ENCODE results near the gene ZNF254. TPM values are rescaled to one million over a fixed set of nuclear protein-coding genes. Genes with fewer than 3 reads are reported as not detected.

ZNF254 gene
- total and polyA plus RNA-seq, 7 donors: 1.2 to 7.0 (median 2.2) TPM

DNA sequence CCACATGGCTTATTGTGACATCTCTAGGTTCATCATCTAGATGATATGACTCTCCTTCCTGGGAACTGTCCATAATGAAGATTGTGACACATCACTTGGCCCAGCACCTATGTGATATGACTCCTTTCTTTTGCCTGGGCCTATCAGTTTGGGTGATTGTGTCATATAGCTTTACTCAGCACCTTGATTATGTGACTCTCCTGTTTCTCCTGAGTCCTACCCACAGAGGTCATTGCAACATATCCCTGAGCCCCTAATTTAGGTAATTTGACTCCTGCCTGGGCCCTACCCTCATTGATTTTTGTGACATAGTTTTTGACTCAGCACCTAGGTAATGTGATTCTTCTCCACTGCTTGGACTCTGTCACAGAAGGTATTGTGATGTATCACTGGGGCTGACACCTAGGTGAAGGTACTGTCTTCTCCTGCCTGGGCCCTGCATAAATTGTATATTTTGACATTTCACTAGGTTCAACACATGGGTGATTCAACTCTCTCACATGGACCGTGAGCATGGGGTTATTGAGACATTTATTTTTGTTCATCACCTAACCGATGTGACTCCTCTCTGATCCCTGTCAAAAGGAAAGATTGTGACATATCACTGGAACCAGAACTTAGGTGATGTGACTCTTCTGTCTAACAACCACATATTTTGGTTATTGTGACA, 26.2 kb upstream of the ZNF254 start:
- H3K4me1 ChIP-seq: no peaks in the 10 kb centered on the region
- no peaks in the 10 kb centered on the region for H3K27me3 ChIP-seq (ENCODE audit: insufficient read depth in 3 of 3, low read length in 2 of 3)
- DNase-seq (no peak), ATAC-seq (peak in 3 of 4 donors; percentile 34 to 75 (median 42))
- WGBS, 3 donors: 38 to 95% (median 92%) methylated on average over 2 of the region's 2 CpGs
- no peaks in the 10 kb centered on the region for H3K9me3 ChIP-seq
- intact Hi-C loops (cut with DNase I): no loop called here
- TF ChIP-seq, protein P1, sequence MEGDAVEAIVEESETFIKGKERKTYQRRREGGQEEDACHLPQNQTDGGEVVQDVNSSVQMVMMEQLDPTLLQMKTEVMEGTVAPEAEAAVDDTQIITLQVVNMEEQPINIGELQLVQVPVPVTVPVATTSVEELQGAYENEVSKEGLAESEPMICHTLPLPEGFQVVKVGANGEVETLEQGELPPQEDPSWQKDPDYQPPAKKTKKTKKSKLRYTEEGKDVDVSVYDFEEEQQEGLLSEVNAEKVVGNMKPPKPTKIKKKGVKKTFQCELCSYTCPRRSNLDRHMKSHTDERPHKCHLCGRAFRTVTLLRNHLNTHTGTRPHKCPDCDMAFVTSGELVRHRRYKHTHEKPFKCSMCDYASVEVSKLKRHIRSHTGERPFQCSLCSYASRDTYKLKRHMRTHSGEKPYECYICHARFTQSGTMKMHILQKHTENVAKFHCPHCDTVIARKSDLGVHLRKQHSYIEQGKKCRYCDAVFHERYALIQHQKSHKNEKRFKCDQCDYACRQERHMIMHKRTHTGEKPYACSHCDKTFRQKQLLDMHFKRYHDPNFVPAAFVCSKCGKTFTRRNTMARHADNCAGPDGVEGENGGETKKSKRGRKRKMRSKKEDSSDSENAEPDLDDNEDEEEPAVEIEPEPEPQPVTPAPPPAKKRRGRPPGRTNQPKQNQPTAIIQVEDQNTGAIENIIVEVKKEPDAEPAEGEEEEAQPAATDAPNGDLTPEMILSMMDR (IDR thresholded peaks at IDR 0.05): no peak
- no peak overlapping the region for H3K4me3 ChIP-seq
- H3K36me3 ChIP-seq (ENCODE audit: insufficient read depth in 1 of 2, low read depth in 1 of 2): peaks cover 3 to 10% of the 10 kb centered on the region in 2 donors
- H3K27ac ChIP-seq: no peak overlapping the region

DNA sequence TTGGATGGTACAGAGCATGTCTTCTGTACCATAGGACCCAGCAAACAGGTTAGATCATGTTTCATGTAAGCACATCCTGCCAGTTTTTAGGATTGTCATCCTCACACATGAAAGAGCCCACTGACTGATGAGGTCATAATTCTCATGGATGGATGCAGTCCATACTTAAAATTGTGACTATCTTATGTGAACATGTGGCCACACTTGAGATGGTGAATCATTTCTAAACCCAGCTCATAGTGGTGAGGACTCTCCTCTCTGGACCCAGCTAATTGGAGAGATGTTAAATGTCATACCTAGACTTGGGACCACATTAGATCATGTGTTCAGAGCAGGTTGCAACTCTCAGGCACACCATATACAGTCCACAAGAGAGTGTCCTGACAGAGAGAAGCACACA, 24.8 kb upstream of the ZNF254 start:
- peaks cover 3% of the 10 kb centered on the region in 2 donors for H3K36me3 ChIP-seq (ENCODE audit: insufficient read depth in 1 of 2, low read depth in 1 of 2)
- TF ChIP-seq, protein P1 (IDR thresholded peaks at IDR 0.05): no peak
- no peak for ATAC-seq

DNA sequence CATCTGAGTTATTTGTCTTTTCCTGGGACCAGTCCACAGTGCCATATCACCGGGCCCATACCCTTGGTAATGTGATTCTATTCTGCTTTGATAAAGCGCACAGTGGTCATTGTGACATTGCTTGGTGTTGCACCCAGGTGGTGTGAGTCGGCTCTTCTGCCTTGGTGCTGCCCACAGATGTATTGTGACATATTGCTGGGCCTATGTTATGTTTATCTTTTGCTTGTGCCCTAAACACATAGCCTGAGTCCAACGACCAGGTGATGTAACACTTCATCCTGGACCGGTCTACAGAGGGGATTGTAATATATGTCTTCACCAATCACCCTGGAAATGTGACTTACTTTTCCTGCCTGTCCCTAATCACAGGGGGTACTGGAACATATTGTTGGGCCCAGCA, 23.7 kb upstream of the ZNF254 start:
- H3K4me1 ChIP-seq: no peaks in the 10 kb centered on the region
- no peak overlapping the region for H3K4me3 ChIP-seq
- DNase-seq: no peak
- no peak overlapping the region for H3K27ac ChIP-seq
- intact Hi-C loops (cut with DNase I): no loop called here
- WGBS, 3 donors: 91 to 97% (median 96%) methylated on average over 5 of the region's 5 CpGs
- no peaks in the 10 kb centered on the region for H3K9me3 ChIP-seq
- H3K27me3 ChIP-seq (ENCODE audit: insufficient read depth in 3 of 3, low read length in 2 of 3): no peaks in the 10 kb centered on the region
- ATAC-seq: no peak
- peaks cover 3 to 7% of the 10 kb centered on the region in 2 donors for H3K36me3 ChIP-seq (ENCODE audit: insufficient read depth in 1 of 2, low read depth in 1 of 2)
- TF ChIP-seq, protein P1 (IDR thresholded peaks at IDR 0.05): no peak

More for the DNA sequence above, 24.8 kb upstream of the ZNF254 start:
- Histone ChIP-seq H3K27me3 (ENCODE audit: insufficient read depth in 3 of 3, low read length in 2 of 3) (no peaks in the 10 kb centered on the region), H3K4me1 (no peaks in the 10 kb centered on the region), H3K9me3 (no peaks in the 10 kb centered on the region), H3K27ac (no peak overlapping the region), H3K4me3 (no peak overlapping the region)
- no peak for DNase-seq
- intact Hi-C loops (cut with DNase I): no loop called here

DNA sequence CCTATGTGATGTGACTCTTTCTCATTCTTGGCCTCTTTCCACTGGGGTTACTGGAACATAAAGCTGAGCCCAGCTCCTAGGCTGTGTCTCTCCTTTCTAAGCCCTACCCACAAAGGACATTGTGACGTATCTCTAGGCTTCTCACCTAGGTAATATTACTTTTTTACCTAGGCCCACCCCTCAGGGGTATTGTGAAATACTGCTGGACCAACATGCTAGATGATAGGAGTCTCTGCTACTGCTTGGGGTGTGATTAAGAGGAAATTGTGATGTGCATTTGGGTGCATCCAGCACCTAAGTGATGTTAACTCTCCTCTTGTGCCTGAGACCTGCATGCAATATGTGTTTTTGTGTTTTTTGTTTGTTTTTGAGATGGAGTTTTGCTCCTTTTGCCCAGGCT, 22.8 kb upstream of the ZNF254 start:
- Histone ChIP-seq H3K4me1 (no peaks in the 10 kb centered on the region), H3K4me3 (no peak overlapping the region), H3K9me3 (no peaks in the 10 kb centered on the region), H3K27me3 (ENCODE audit: insufficient read depth in 3 of 3, low read length in 2 of 3) (no peaks in the 10 kb centered on the region), H3K27ac (no peak overlapping the region), H3K36me3 (ENCODE audit: insufficient read depth in 1 of 2, low read depth in 1 of 2) (peaks cover 3 to 7% of the 10 kb centered on the region in 2 donors)
- DNase-seq (no peak), ATAC-seq (no peak)
- WGBS, 3 donors: 65 to 92% (median 81%) methylated on average over 1 of the region's 1 CpG
- TF ChIP-seq, protein P1 (IDR thresholded peaks at IDR 0.05): no peak
- intact Hi-C loops (cut with DNase I): no loop called here

DNA sequence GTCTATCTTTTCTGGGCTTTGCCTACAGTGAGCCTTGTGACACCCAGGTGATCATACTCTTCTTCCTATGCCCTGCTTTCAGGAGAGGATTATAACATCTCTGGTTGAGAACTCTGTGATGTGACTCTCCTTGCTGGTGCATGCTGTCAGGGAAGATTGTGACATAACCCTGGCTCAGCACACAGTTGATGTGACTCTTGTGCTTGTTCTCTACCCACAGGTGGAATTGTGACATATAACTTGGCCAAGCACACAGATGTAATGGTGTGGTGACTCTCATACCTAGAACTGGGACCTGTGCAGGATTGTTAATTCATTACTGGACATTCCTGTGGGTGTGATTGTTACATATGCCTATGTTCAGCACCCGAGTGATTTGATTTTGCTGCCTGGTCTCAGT, 21.7 kb upstream of the ZNF254 start:
- ATAC-seq (peak in 1 of 4 donors; percentile 33), DNase-seq (no peak)
- no peaks in the 10 kb centered on the region for H3K9me3 ChIP-seq
- intact Hi-C loops (cut with DNase I): no loop called here
- no peaks in the 10 kb centered on the region for H3K4me1 ChIP-seq
- H3K36me3 ChIP-seq (ENCODE audit: insufficient read depth in 1 of 2, low read depth in 1 of 2): peaks cover 0 to 7% of the 10 kb centered on the region in 2 donors
- TF ChIP-seq, protein P1 (IDR thresholded peaks at IDR 0.05): no peak
- H3K27me3 ChIP-seq (ENCODE audit: insufficient read depth in 3 of 3, low read length in 2 of 3): no peaks in the 10 kb centered on the region
- 46 to 96% (median 79%) methylated on average over 1 of the region's 1 CpG for WGBS, 3 donors
- H3K4me3 ChIP-seq: no peak overlapping the region
- no peak overlapping the region for H3K27ac ChIP-seq

Data from psoas muscle (tissue), 8 donors.